Measurements from ENCODE around the gene CERKL.

GRCh38 chr2:181628590-181629585 is 28.0 kb downstream of the CERKL start:
- TF ChIP-seq CTCF (IDR thresholded peaks at IDR 0.05) (no peak), EZH2phosphoT487 (IDR thresholded peaks at IDR 0.05) (no peak)
